Measurements from ENCODE around the gene TMCC2. TPM values are rescaled to one million over a fixed set of nuclear protein-coding genes. Genes with fewer than 3 reads are reported as not detected.

The TMCC2 gene
- total and polyA plus RNA-seq, 2 of the 8 experiments (the other 6 are each of a cell fraction or from before 2014, with no cell fraction given): 6.7 to 6.8 TPM

DNA sequence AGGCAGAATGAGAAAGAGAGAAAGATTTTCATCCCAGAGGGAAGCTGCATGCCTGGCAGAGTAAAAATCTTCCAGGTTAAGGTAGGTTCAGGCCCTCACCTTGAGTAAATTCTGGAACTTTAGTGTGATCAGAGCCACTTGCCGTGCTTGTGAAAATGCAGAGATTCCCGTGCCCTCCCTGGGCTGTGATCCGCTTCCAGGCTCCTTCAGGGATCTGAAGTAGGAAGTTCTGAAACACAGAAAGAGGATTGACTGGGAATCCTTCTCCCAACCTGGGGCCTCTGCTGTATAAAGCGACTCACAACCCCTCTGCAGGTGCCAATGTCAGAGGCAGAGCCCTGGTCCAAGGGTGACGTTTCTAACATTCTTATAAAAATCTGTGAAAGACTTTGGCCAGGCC, 67.2 kb downstream of the TMCC2 start:
- Histone ChIP-seq H4K20me1 (replicated peaks in 1 of 2; ENCODE audit: control insufficient read depth in 1 of 2, insufficient read depth in 2 of 2, low read length in 2 of 2) (no peaks in the 10 kb centered on the region), H4K91ac (replicated peaks; ENCODE audit: insufficient read length, low read length) (peak overlapping the region; percentile 81), H4K5ac (ENCODE audit: insufficient read length, low read depth, low read length) (peak overlapping the region; percentile 53), H4K8ac (ENCODE audit: extremely low read depth, insufficient read depth, low read length) (no peak overlapping the region; the same call in 1 of the 2 replicates), H2AK5ac (ENCODE audit: low read depth, low read length) (peak overlapping the region; percentile 93), H3K4me3 (ENCODE audit: extremely low read depth in 1 of 4, insufficient read depth in 2 of 4, low read depth in 3 of 4, low read length in 4 of 4) (peak overlapping the region in 1 of 4 experiments; percentile 13; a peak in 1 of 8 replicates), H3K79me2 (ENCODE audit: control insufficient read depth in 1 of 2, insufficient read depth in 2 of 2, low read length in 2 of 2) (no peaks in the 10 kb centered on the region), H2BK12ac (ENCODE audit: low read depth, low read length) (peak overlapping the region; percentile 98), H2BK20ac (ENCODE audit: low read length) (peak overlapping the region; percentile 89), H3K4me2 (ENCODE audit: insufficient read depth in 1 of 2, low read depth in 2 of 2, low read length in 2 of 2) (peak overlapping the region; percentile 2 to 56; a peak in 3 of 4 replicates), H3K27ac (ENCODE audit: low read depth, low read length) (peak overlapping the region; percentile 97), H2AFZ (ENCODE audit: low read length) (no peak overlapping the region), H2BK120ac (replicated peaks; ENCODE audit: low read depth, low read length) (peak overlapping the region; percentile 85), H2BK15ac (ENCODE audit: low read length) (no peak overlapping the region), H3K23ac (ENCODE audit: insufficient read length) (no peak overlapping the region), H3K27me3 (replicated peaks in 1 of 4; ENCODE audit: control insufficient read depth in 3 of 4, extremely low read depth in 1 of 4, insufficient read depth in 3 of 4, low read length in 3 of 4) (no peaks in the 10 kb centered on the region; a peak in 1 of 7 replicates), H3K56ac (replicated peaks; ENCODE audit: insufficient read length, low read depth, low read length) (no peak overlapping the region), H3K36me3 (ENCODE audit: control insufficient read depth in 2 of 4, insufficient read depth in 4 of 4, low read length in 3 of 4) (no peaks in the 10 kb centered on the region), H3K23me2 (ENCODE audit: low read depth, low read length) (no peaks in the 10 kb centered on the region; the same call in 1 of the 2 replicates), H3K9ac (replicated peaks in 1 of 4; ENCODE audit: extremely low read depth in 1 of 4, low read depth in 3 of 4, low read length in 3 of 4) (peak overlapping the region in 3 of 4 experiments; percentile 35 to 83 (median 61); a peak in 6 of 7 replicates), H3K18ac (ENCODE audit: extremely low read depth, low read length) (peak overlapping the region; percentile 82), H3K9me3 (ENCODE audit: insufficient read depth in 2 of 2, low read depth in 1 of 2, low read length in 1 of 2) (no peaks in the 10 kb centered on the region), H3K79me1 (ENCODE audit: low read depth, low read length) (no peaks in the 10 kb centered on the region), H3K4me1 (replicated peaks in 1 of 4; ENCODE audit: control insufficient read depth in 3 of 4, insufficient read depth in 4 of 4, low read length in 3 of 4) (peaks cover 25 to 36% (median 28%) of the 10 kb centered on the region in 4 experiments), H3K14ac (ENCODE audit: insufficient read length) (no peak overlapping the region), H2BK5ac (ENCODE audit: low read depth, low read length) (peak overlapping the region; percentile 99), H3K4ac (replicated peaks; ENCODE audit: insufficient read length, low read depth, low read length) (peak overlapping the region; percentile 39)
- FAIRE-seq: no peak
- WGBS, 2 experiments (ENCODE audit: extremely low coverage in 1 of 2, insufficient coverage in 1 of 2, insufficient read length in 1 of 2, insufficient replicate concordance in 2 of 2, low coverage in 1 of 2, low lambda C conversion rate in 2 of 2, missing lambda C conversion rate in 1 of 2): 36% methylated on average over 5 of the region's 5 CpGs; no CpG with 5 or more reads in 1 of the 2 experiments
- CTCF ChIA-PET (ENCODE audit: partially characterized antibody): interaction anchor here (1.6 to 67.1 kb wide), 4 partner anchors 25 to 59 kb away, joined by 3 to 2424 read pairs (median 158); partner anchors contain the start of gene NUAK2
- DNase-seq (ENCODE audit: low read depth in 1 of 2, low spot score in 2 of 2): peak in 1 of 2 experiments; percentile 53
- POLR2A ChIA-PET (ENCODE audit: partially characterized antibody): interaction anchor here (0.7 to 4.7 kb wide), 11 partner anchors 8 to 55 kb away, joined by 3 to 38 read pairs (median 9); partner anchors contain the start of gene NUAK2
- TF ChIP-seq RAD21 (IDR thresholded peaks at IDR 0.05 in 1 of 2, conservative IDR thresholded peaks at IDR 0.05 in 1 of 2; ENCODE audit: low read depth in 2 of 2, low read length in 2 of 2) (no peak), RBBP5 (IDR thresholded peaks at IDR 0.05; ENCODE audit: borderline replicate concordance, low read depth, low read length) (no peak), SP4 (IDR thresholded peaks at IDR 0.05; ENCODE audit: low read length) (no peak), TAF1 (IDR thresholded peaks at IDR 0.05; ENCODE audit: low read depth, low read length) (no peak), ASH2L (IDR thresholded peaks at IDR 0.05; ENCODE audit: low read length) (peak; percentile 42), POLR2A (IDR thresholded peaks at IDR 0.05; ENCODE audit: control extremely low read depth in 1 of 2, low read depth in 2 of 2, low read length in 2 of 2) (peak; percentile 38 to 47; a peak in 2 of 3 replicates), RXRA (IDR thresholded peaks at IDR 0.05; ENCODE audit: insufficient read depth, low read depth, low read length) (no peak)

Measured in H1 (cell line).